Stomach smooth muscle (tissue), 2 donors: ENCODE results near the gene ERH.
"Not testable (repeated sequence)": the region's sequence is repeated elsewhere in the genome, so short reads cannot be mapped to it uniquely, and the experiment has no call there.

Source experiments
- H3K27ac ChIP-seq: one replicate; pipeline ENCODE4 v1.7.0; 2013; ENCODE audit warnings: mild to moderate bottlenecking, low read length, inconsistent platforms
- H3K27me3 ChIP-seq, 2 donors: one replicate each; pipeline ENCODE4 v1.7.0; 2013; ENCODE audit warnings: low read length in 2 of 2; ENCODE audit not compliant: insufficient read depth in 2 of 2, control insufficient read depth in 1 of 2
- H3K36me3 ChIP-seq, 2 donors: one replicate each; pipeline ENCODE4 v1.7.0; 2013; ENCODE audit warnings: low read length in 2 of 2; ENCODE audit not compliant: control insufficient read depth in 2 of 2, insufficient read depth in 2 of 2
- H3K4me1 ChIP-seq: one replicate; pipeline ENCODE4 v1.7.0; 2013; ENCODE audit warnings: low read length; ENCODE audit not compliant: control insufficient read depth, insufficient read depth
- H3K4me3 ChIP-seq, 2 donors: one replicate each; pipeline ENCODE4 v1.7.0; 2013; ENCODE audit warnings: low read length in 2 of 2
- H3K9ac ChIP-seq, 2 donors: one replicate each; pipeline ENCODE4 v1.7.0; 2013; ENCODE audit warnings: low read length in 2 of 2, mild to moderate bottlenecking in 1 of 2
- H3K9me3 ChIP-seq, 2 donors: one replicate each; pipeline ENCODE4 v1.7.0; 2013; ENCODE audit warnings: low read length in 2 of 2; ENCODE audit not compliant: control insufficient read depth in 2 of 2
- donor health status: healthy.
- donor health status: Pancreatic carcinoma.

Gene ERH

GRCh38 chr14:69424149-69424923, 26.2 kb upstream of the ERH start:
- H3K27ac ChIP-seq: no peak overlapping the region
- H3K36me3 ChIP-seq: peaks cover 9 to 11% of the 10 kb centered on the region in 2 donors
- no peak overlapping the region for H3K4me3 ChIP-seq
- H3K27me3 ChIP-seq: no peaks in the 10 kb centered on the region
- H3K4me1 ChIP-seq: no peaks in the 10 kb centered on the region
- H3K9ac ChIP-seq: no peak overlapping the region
- H3K9me3 ChIP-seq: peaks cover 0 to 4% of the 10 kb centered on the region in 2 donors

GRCh38 chr14:69423279-69423678, 25.2 kb upstream of the ERH start:
- no peaks in the 10 kb centered on the region for H3K4me1 ChIP-seq
- H3K27ac ChIP-seq: no peak overlapping the region
- no peak overlapping the region for H3K9ac ChIP-seq
- H3K36me3 ChIP-seq: peaks cover 9 to 11% of the 10 kb centered on the region in 2 donors
- peaks cover 0 to 4% of the 10 kb centered on the region in 2 donors for H3K9me3 ChIP-seq
- H3K27me3 ChIP-seq: no peaks in the 10 kb centered on the region
- H3K4me3 ChIP-seq: no peak overlapping the region

GRCh38 chr14:69416087-69416486, 18.0 kb upstream of the ERH start:
- H3K36me3 ChIP-seq, H3K27me3 ChIP-seq, H3K4me1 ChIP-seq, H3K9me3 ChIP-seq, H3K9ac ChIP-seq, H3K27ac ChIP-seq, H3K4me3 ChIP-seq: not testable (repeated sequence)

- Histone ChIP-seq H3K27me3 (no peaks in the 10 kb centered on the region), H3K36me3 (no peaks in the 10 kb centered on the region), H3K27ac (no peak overlapping the region), H3K4me3 (no peak overlapping the region), H3K9ac (no peak overlapping the region), H3K4me1 (no peaks in the 10 kb centered on the region), H3K9me3 (no peaks in the 10 kb centered on the region)
These were observed 15.4 kb upstream of the ERH start for GRCh38 chr14:69413483-69413882.

GRCh38 chr14:69408331-69408960, 10.3 kb upstream of the ERH start:
- no peak overlapping the region for H3K27ac ChIP-seq
- no peaks in the 10 kb centered on the region for H3K4me1 ChIP-seq
- no peaks in the 10 kb centered on the region for H3K9me3 ChIP-seq
- no peak overlapping the region for H3K4me3 ChIP-seq
- no peaks in the 10 kb centered on the region for H3K27me3 ChIP-seq
- peaks cover 0 to 2% of the 10 kb centered on the region in 2 donors for H3K36me3 ChIP-seq
- no peak overlapping the region for H3K9ac ChIP-seq

GRCh38 chr14:69405762-69406161, 7.7 kb upstream of the ERH start:
- Histone ChIP-seq H3K36me3 (peaks cover 0 to 2% of the 10 kb centered on the region in 2 donors), H3K9ac (no peak overlapping the region), H3K4me1 (peaks cover 6% of the 10 kb centered on the region), H3K27me3 (no peaks in the 10 kb centered on the region), H3K9me3 (no peaks in the 10 kb centered on the region), H3K4me3 (no peak overlapping the region), H3K27ac (no peak overlapping the region)

GRCh38 chr14:69404883-69405282, 6.8 kb upstream of the ERH start:
- peaks cover 0 to 2% of the 10 kb centered on the region in 2 donors for H3K36me3 ChIP-seq
- H3K9ac ChIP-seq: no peak overlapping the region
- H3K4me3 ChIP-seq: no peak overlapping the region
- no peak overlapping the region for H3K27ac ChIP-seq
- no peaks in the 10 kb centered on the region for H3K9me3 ChIP-seq
- H3K4me1 ChIP-seq: peaks cover 11% of the 10 kb centered on the region
- no peaks in the 10 kb centered on the region for H3K27me3 ChIP-seq

GRCh38 chr14:69404478-69404877, 6.4 kb upstream of the ERH start:
- peaks cover 0 to 2% of the 10 kb centered on the region in 2 donors for H3K36me3 ChIP-seq
- peaks cover 15% of the 10 kb centered on the region for H3K4me1 ChIP-seq
- H3K27me3 ChIP-seq: no peaks in the 10 kb centered on the region
- H3K27ac ChIP-seq: no peak overlapping the region
- no peak overlapping the region for H3K9ac ChIP-seq
- H3K9me3 ChIP-seq: no peaks in the 10 kb centered on the region
- H3K4me3 ChIP-seq: no peak overlapping the region

GRCh38 chr14:69401841-69402240, 3.7 kb upstream of the ERH start:
- Histone ChIP-seq H3K27me3 (no peaks in the 10 kb centered on the region), H3K36me3 (peaks cover 0 to 2% of the 10 kb centered on the region in 2 donors), H3K4me3 (no peak overlapping the region), H3K4me1 (peaks cover 28% of the 10 kb centered on the region), H3K9me3 (no peaks in the 10 kb centered on the region), H3K27ac (no peak overlapping the region), H3K9ac (no peak overlapping the region)

- Histone ChIP-seq H3K4me1 (peaks cover 30% of the 10 kb centered on the region), H3K9ac (no peak overlapping the region), H3K27ac (no peak overlapping the region), H3K36me3 (peaks cover 8 to 9% of the 10 kb centered on the region in 2 donors), H3K4me3 (peak overlapping the region; percentile 88 to 99), H3K27me3 (no peaks in the 10 kb centered on the region), H3K9me3 (no peaks in the 10 kb centered on the region)
These were observed 2.1 kb upstream of the ERH start for GRCh38 chr14:69400154-69400553.

GRCh38 chr14:69399750-69400149, 1.7 kb upstream of the ERH start:
- Histone ChIP-seq H3K27ac (no peak overlapping the region), H3K27me3 (no peaks in the 10 kb centered on the region), H3K4me1 (peaks cover 30% of the 10 kb centered on the region), H3K4me3 (peak overlapping the region; percentile 88 to 99), H3K9ac (no peak overlapping the region), H3K36me3 (peaks cover 11 to 13% of the 10 kb centered on the region in 2 donors), H3K9me3 (no peaks in the 10 kb centered on the region)
